OCI-LY3 (cell line): ENCODE measurements around the gene DCDC2.

ENCODE experiments used
- CTCF ChIP-seq: fragments of 200-600, 300-600 bp; sonication (generic); IDR thresholded peaks from 2 replicates; pipeline ENCODE4 v1.5.1; 2014; ENCODE audit warnings: antibody characterized with exemption, low read length, low read depth
- EZH2phosphoT487 ChIP-seq: fragments of 200-600 bp; shearing (Covaris generic); IDR thresholded peaks from 2 replicates; pipeline ENCODE4 v1.6.1; 2018; ENCODE audit warnings: antibody characterized with exemption, mixed run types, low read depth

- TF ChIP-seq CTCF, result no peak
- TF ChIP-seq EZH2phosphoT487, result no peak
Observed at GRCh38 chr6:24197892-24198291, 160.0 kb downstream of the DCDC2 start.
